ENCODE results near the gene IL11. TPM values are rescaled to one million over a fixed set of nuclear protein-coding genes. Genes with fewer than 3 reads are reported as not detected.

IL11 gene
- polyA plus RNA-seq, 1 experiment, result 14.8 TPM

DNA sequence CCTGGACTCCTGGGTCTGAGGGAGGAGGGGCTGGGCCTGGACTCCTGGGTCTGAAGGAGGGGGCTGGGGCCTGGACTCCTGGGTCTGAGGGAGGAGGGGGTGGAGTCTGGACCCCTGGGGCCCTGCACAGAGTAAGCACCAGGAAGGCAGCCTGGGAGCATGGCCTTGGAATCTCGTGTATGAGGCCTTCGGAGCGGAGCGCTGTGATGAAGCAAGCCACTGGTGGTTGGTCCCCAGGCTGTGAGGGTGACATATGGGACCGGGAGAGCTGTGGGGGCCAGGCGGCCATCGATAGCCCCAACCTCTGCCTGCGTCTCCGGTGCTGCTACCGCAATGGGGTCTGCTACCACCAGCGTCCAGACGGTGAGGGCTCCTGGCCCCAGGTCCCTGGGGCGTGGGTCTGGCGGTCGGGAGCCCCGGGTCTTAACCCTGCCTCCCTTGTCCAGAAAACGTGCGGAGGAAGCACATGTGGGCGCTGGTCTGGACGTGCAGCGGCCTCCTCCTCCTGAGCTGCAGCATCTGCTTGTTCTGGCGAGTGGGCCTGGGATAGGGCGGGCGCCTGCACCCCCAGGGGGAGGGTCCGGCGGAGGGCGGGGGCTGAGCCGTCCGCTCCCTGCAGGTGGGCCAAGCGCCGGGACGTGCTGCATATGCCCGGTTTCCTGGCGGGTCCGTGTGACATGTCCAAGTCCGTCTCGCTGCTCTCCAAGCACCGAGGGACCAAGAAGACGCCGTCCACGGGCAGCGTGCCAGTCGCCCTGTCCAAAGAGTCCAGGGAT lies 7.3 kb upstream of the IL11 start:
- ChIA-PET CTCF (no interaction called here), POLR2A (no interaction called here)
- Histone ChIP-seq H3K9me3 (ENCODE audit: control insufficient read depth, insufficient read depth, low read length) (no peaks in the 10 kb centered on the region; the same call in 1 of the 2 replicates), H3K4me3 (ENCODE audit: low read depth, low read length) (no peak overlapping the region), H3K27me3 (ENCODE audit: control insufficient read depth, insufficient read depth, low read length) (no peaks in the 10 kb centered on the region), H3K27ac (ENCODE audit: low read depth, low read length) (no peak overlapping the region)
- TF ChIP-seq, protein P1, sequence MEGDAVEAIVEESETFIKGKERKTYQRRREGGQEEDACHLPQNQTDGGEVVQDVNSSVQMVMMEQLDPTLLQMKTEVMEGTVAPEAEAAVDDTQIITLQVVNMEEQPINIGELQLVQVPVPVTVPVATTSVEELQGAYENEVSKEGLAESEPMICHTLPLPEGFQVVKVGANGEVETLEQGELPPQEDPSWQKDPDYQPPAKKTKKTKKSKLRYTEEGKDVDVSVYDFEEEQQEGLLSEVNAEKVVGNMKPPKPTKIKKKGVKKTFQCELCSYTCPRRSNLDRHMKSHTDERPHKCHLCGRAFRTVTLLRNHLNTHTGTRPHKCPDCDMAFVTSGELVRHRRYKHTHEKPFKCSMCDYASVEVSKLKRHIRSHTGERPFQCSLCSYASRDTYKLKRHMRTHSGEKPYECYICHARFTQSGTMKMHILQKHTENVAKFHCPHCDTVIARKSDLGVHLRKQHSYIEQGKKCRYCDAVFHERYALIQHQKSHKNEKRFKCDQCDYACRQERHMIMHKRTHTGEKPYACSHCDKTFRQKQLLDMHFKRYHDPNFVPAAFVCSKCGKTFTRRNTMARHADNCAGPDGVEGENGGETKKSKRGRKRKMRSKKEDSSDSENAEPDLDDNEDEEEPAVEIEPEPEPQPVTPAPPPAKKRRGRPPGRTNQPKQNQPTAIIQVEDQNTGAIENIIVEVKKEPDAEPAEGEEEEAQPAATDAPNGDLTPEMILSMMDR (IDR thresholded peaks at IDR 0.05; ENCODE audit: low read depth, low read length), result no peak
- no peak for DNase-seq (ENCODE audit: low read depth, low spot score)

DNA sequence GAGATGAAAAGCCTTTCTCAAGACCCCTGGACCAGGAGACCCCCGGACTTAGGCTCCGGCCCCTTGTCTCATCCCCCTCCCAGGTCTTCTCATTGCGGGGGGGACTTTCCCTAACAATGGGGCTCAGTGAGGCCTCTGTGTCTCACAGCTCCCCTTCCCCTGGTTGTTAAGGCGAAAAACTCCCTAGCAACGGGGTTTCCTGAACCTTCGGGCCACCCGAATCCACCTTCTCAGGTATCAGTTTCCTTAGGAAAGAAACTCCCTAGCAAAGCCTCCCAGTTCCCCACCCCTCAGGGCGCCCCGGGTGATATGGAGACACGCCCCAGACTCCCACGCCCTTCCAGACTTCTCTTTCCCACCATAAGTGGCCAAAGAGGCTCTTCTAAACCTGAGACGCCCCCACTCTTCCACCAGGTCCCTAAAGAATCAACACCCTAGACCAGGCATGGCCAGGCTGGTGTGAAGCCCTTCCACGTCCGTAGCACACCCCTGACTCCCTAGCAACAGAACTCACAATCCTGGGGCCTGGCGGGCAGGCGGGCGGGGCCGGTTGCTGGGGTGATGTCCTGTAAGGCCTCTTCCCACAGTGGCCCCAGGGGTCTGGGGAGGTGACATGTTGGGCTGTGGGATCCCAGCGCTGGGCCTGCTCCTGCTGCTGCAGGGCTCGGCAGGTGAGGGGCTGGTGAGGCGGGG lies 6.1 kb upstream of the IL11 start, which contains the start of gene TMEM190:
Gene TMEM190, plus strand, starts transcription at position 586 of the 693 bp plus-strand sequence. Its CDS starts 28 bp downstream, at position 614.
- CTCF ChIA-PET, result interaction anchor here (1.4 kb wide), 1 partner anchor 91 kb away, joined by 4 read pairs; no protein-coding TSS in a partner anchor
- H3K27ac ChIP-seq (ENCODE audit: low read depth, low read length), result no peak within 1 kb of the TSS
- POLR2A ChIA-PET, result no interaction called here
- DNase-seq (ENCODE audit: low read depth, low spot score), result no peak
- no peak within 1 kb of the TSS for H3K4me3 ChIP-seq (ENCODE audit: low read depth, low read length)
- H3K9me3 ChIP-seq (ENCODE audit: control insufficient read depth, insufficient read depth, low read length), result no peaks in the 10 kb centered on the region; the same call in 1 of the 2 replicates
- no peaks in the 10 kb centered on the region for H3K27me3 ChIP-seq (ENCODE audit: control insufficient read depth, insufficient read depth, low read length)
- TF ChIP-seq, protein P1 (IDR thresholded peaks at IDR 0.05; ENCODE audit: low read depth, low read length), result no peak

GRCh38 chr19:55373993-55374757 lies 3.9 kb upstream of the IL11 start:
- ChIA-PET CTCF (no interaction called here), POLR2A (interaction anchor here (0.9 to 1.5 kb wide), 2 partner anchors 10 to 15 kb away, joined by 3 to 4 read pairs; partner anchors contain the start of gene TMEM238)
- H3K27me3 ChIP-seq (ENCODE audit: control insufficient read depth, insufficient read depth, low read length), result no peaks in the 10 kb centered on the region
- H3K4me3 ChIP-seq (ENCODE audit: low read depth, low read length), result no peak overlapping the region
- H3K27ac ChIP-seq (ENCODE audit: low read depth, low read length), result peak overlapping the region; percentile 87
- peak; percentile 53 for DNase-seq (ENCODE audit: low read depth, low spot score)
- TF ChIP-seq, protein P1 (IDR thresholded peaks at IDR 0.05; ENCODE audit: low read depth, low read length), result no peak
- H3K9me3 ChIP-seq (ENCODE audit: control insufficient read depth, insufficient read depth, low read length), result no peaks in the 10 kb centered on the region; the same call in 1 of the 2 replicates

DNA sequence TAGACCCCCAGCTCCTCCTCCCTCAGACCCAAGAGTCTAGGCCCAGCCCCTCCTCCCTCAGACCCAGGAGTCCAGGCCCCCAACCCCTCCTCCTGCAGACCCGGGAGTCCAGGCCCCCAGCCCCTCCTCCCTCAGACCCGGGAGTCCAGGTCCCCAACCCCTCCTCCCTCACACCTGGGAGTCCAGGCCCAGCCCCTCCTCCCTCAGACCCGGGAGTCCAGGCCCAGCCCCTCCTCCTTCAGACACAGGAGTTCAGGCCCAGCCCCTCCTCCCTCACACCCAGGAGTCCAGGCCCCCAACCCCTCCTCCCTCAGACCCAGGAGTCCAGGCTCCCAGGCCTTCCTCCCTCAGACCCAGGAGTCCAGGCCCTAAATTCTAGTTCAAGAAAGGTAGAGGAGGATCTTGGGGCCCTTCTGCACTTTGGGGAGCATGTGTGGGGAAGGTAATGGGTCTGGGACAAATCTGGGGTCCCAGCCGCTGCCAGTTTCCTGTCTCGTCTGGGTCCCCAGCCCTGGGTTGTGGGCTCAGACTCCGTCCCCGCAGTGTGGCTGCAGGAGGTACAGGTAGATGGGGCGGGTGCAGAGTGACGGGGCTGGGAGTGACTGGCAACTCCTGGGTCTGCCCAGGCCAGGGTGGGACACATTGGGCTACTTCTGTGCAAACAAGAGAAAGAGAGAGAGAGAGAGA lies 3.2 kb upstream of the IL11 start:
- POLR2A ChIA-PET, result interaction anchor here (0.8 to 2.1 kb wide), 8 partner anchors 9 to 63 kb away, joined by 3 to 13 read pairs (median 4); partner anchors contain the start of genes TMEM238 and UBE2S
- no peak for DNase-seq (ENCODE audit: low read depth, low spot score)
- no peaks in the 10 kb centered on the region for H3K27me3 ChIP-seq (ENCODE audit: control insufficient read depth, insufficient read depth, low read length)
- H3K27ac ChIP-seq (ENCODE audit: low read depth, low read length), result peak overlapping the region; percentile 87
- CTCF ChIA-PET, result interaction anchor here (1.6 kb wide), 1 partner anchor 72 kb away, joined by 3 read pairs; no protein-coding TSS in a partner anchor
- no peak overlapping the region for H3K4me3 ChIP-seq (ENCODE audit: low read depth, low read length)
- no peaks in the 10 kb centered on the region; the same call in 1 of the 2 replicates for H3K9me3 ChIP-seq (ENCODE audit: control insufficient read depth, insufficient read depth, low read length)
- TF ChIP-seq, protein P1 (IDR thresholded peaks at IDR 0.05; ENCODE audit: low read depth, low read length), result no peak

Measured in AG04450 (cell line).